PC-9 (cell line): ENCODE measurements around the gene BCL11B.

Source experiments
- CTCF ChIP-seq: fragments of 200-600 bp; sonication (generic); conservative IDR thresholded peaks from 2 replicates; pipeline ENCODE4 v1.6.1; 2017; ENCODE audit warnings: mixed run types, antibody characterized with exemption, mild to moderate bottlenecking, moderate library complexity
- EZH2 ChIP-seq: fragments of 200-600 bp; sonication (generic); IDR thresholded peaks from 2 replicates; pipeline ENCODE4 v1.8.0; 2017; ENCODE audit warnings: antibody characterized with exemption, low read depth

- TF ChIP-seq CTCF (no peak), EZH2 (no peak)
Observed at GRCh38 chr14:99174770-99175319, 97.2 kb downstream of the BCL11B start.
